Activated CD4-positive, alpha-beta T cell treated with anti-CD3 and anti-CD28 coated beads, Interleukin-10, Interleukin-2, amounts not matched to agents 100 ng/mL and 50 ng/mL, durations not matched to agents 16 hours and 8 hours (primary cell): Measurements from ENCODE around the gene PSKH1.
"Not testable (repeated sequence)": the region's sequence is repeated elsewhere in the genome, so short reads cannot be mapped to it uniquely, and the experiment has no call there.

Experiments
- DNase-seq: peaks from one replicate; pipeline ENCODE4 v3.0.0-alpha.2; 2020

PSKH1 gene

DNA sequence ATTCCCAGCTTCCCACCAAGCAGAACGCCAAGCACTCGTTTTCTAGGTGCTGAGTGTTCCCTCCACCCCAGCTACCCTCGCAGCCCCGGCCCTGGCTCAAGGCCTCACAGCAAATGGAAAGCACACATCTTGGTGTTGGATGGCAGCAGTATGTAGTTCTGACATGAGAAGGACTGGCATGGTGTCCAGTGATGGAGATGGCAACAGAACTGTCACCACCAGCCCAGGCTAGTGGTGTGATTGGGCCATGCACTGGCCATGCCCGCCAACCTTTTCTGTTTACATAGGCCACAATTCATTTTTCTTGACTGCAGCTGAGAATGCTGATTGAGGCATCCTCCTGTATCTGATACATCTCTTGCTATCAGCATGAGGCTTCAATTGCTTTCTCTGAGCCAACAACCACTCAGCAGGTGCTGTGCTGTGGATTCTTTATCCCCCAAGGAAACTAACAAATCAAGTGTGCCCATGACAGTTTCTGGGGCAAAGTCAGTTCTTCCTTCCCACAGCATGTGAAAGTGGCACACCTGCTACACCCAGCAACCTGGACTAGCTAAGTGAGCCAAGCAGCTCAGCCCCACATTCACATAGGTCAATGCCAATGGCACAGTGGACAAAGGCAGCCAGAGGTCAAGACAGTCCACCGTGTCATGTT is 71.5 kb downstream of the PSKH1 start:
- DNase-seq = no peak

DNA sequence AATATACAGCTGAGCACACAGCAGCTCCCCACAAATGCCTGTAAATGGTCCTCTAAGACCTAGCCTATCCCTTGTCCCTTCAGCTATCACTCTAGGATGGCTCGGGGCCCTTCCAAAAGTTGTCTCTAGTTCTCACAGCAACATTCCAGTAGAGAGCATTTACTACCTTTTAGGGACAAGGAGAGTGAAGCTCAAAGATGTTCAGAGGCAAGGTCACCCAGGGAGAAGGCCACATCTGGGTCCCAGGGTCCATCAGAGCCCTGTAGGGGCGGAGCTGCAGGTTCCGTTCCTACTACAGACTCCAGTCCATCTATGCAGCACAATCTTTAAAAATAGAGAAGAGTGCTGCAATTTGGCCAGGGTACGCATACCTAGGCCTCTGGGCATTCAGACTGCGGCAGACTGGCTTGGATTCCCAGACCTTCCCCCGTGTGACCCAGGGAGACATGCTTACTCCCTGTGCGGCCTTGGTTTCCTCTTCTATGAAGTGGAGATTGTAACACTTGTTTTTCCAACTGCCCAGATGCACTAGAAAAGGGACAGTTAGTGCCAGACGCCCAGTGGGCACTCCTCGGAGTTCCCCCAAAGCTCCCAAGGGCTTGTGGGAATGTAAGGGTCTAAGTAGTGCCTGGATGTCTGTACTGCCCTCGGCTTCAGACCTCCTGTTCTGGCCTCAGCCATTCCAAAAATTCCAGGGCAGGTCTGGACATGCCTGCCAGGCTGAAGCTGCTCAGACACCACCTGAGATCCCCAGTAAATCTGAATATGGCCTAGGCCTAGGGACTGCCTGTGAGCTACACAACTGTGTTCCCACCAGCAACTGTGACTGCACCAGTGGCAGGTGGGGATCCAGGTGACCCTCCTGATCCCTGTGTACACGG is 72.9 kb downstream of the PSKH1 start:
- no peak for DNase-seq

DNA sequence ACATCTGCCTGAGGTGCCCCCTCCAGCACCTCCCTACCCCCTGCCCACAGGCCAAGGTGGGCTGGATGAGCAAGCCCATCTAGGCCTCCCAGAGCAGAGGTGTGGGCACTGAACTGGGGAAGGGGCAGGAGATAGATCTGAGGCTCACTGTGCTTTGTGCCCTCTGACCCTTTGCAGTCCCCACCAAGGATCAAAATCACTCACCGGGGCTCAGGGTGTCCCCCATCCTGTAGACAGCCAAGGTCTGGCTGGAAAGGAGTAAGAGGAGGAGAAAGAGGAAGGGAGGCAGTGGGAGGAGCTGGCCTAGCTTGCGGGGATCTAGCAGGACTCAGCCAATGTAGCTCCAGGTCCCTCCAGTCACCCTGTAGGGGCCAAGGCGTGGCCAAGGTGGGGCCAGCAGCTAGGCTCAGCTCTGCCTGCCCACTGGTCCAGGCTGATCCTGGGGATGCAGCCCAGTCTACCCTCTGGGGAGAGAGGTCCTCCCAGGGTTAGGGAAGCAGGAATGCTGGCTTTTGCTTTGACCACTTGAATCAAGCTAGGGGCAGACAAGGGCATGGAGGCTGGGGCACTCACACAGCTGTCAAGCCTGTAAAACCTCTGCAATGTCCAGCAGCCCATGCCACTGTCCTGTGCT is 73.6 kb downstream of the PSKH1 start:
- no peak for DNase-seq

- peak; percentile 68 for DNase-seq
Measured at GRCh38 chr16:67967183-67967957, 74.3 kb downstream of the PSKH1 start.

- DNase-seq = peak; percentile 47
Measured at GRCh38 chr16:67967958-67968399, 74.9 kb downstream of the PSKH1 start.

DNA sequence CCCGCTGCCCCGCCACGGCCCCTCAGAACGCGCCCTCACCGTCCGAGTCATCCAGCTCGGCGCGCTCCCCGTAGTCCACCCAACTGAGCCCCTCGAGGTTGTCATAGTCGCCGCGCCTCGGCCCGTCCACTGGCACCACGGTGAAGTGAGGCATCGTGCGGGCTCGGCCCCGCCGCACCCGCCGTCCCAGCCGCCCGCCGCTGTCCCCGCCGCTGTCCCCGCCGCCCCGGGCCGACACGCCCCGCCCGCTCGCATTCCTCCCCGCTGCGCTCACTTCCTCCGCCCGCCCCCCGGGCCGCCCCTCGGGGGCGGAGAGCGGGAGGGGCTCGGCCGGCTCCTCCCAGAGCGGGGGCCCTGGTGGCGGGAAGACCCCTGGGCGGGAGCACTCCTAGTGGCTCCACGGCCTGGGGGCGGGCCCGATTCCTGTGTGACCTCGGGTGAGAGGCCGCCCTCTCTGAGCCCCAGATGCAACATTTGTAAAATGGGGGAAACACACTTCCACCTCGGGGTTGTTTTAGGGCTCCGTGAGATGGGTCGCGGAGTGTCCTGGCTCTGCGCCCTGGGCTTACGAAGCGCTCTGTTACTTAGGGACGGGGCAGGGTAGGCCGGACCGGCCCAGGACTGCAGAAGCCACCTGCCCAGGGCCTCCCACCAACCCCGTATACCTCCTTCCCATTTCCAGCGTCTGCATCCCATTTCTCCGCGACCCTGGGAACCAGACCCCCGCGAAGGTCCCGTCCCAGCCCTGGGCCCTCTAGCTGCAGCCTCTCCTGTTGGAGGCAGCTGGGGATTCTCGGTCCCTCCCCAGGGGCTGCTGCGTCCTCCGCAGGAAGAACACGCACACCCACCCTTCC is 75.6 kb downstream of the PSKH1 start, which contains the start of gene SLC12A4:
Gene SLC12A4, minus strand, starts transcription at position 238 of the 854 bp plus-strand sequence. Its CDS starts 84 bp downstream, at position 154.
- DNase-seq = peak; percentile 96

DNA sequence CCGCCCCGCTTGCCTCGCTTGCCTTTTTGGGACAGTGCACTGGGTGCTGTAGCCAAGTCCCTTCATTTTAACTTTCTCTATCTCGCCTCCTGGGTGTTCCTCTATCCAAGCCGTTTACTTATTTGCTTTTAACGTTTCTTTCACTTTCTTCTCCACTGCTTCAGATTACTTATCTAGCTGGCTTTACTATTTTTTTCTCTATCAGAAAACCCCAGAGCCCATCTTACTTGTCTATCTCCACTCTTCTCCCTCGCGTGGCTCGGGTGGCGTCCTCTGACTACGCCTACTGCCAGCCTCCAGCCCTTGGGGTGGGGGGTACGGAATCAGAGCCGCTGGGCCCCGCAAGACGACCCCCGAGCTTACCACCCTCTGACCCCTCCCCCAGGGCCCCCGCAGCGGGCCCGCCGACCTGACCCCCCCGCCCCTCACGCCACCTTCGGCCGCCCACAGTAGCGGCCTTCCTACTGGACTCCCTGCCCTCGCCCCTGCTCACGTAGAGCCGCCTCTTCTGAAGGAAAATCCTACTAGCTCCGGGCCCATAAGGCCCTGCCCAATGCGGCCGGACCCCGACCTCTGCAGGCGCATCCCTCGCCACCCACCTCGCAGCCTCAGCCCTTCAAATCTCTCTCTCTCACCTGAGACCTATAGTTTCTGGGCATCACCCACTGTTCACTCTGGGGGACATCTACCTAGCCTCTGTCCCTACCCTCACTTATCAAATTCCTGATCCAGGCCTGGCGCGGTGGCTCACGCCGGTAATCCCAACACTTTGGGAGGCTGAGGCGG is 76.4 kb downstream of the PSKH1 start:
- no peak for DNase-seq

GRCh38 chr16:67971111-67971510 is 78.1 kb downstream of the PSKH1 start:
- DNase-seq = no peak

- DNase-seq = not testable (repeated sequence)
Measured at GRCh38 chr16:67972285-67972684, 79.2 kb downstream of the PSKH1 start.

- no peak for DNase-seq
Measured at GRCh38 chr16:67975321-67976105, 82.5 kb downstream of the PSKH1 start.

GRCh38 chr16:67976205-67976604 is 83.2 kb downstream of the PSKH1 start:
- no peak for DNase-seq

- no peak for DNase-seq
Measured at GRCh38 chr16:67977005-67977404, 84.0 kb downstream of the PSKH1 start.

- no peak for DNase-seq
Measured at GRCh38 chr16:67977469-67978227, 84.6 kb downstream of the PSKH1 start.
